HG03139 (cell line): ENCODE results near the gene TMCC3.
A peak's percentile ranks its signal among the peaks of the same experiment; 100 is the strongest.
"Not testable (repeated sequence)": the region's sequence is repeated elsewhere in the genome, so short reads cannot be mapped to it uniquely, and the experiment has no call there.

ENCODE experiments used
- ATAC-seq: cut with Tn5 transposase; IDR thresholded peaks from one replicate; pipeline ENCODE4 v1.9.1; 2021; ENCODE audit not compliant: unreplicated experiment

Gene TMCC3

DNA sequence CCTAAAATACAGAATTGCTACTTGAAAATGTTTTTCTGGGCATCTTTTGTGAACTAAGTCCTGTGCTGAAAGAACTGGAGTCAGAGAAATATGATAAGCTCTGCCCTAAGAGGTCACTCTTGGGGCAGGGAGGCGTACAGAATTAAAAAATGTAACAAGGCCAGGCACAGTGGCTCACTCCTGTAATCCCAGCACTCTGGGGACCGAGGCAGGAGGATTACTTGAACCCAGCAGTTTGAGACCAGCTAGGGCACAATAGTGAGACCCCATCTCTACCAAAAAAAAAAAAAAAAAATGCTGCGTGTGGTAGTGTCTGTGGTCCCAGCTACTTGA lies 46.0 kb downstream of the TMCC3 start:
- no peak for ATAC-seq

- ATAC-seq: no peak
Observed at GRCh38 chr12:94603434-94604365, 46.7 kb downstream of the TMCC3 start.

DNA sequence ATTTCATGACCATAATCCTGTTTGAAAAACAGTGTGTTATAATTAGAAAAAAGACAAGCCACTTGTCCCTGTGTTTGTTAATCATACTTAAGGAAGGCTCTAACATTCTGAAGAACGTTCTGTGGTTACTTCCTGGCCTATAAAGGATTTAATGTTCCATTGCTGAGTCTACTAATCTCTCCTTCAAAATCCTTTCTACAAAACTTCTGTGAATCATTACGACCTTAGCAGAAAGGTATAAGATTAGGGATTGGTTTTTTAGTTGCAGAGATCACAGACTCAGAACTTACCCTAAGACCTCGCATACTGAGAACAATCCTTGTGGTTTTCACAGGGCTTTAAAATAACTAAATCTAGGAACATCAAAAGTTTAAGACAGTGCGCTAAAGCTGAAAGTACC lies 48.3 kb downstream of the TMCC3 start:
- no peak for ATAC-seq

- ATAC-seq: not testable (repeated sequence)
Observed at GRCh38 chr12:94601307-94601706, 49.0 kb downstream of the TMCC3 start.

GRCh38 chr12:94599189-94599588 lies 51.2 kb downstream of the TMCC3 start:
- no peak for ATAC-seq

- ATAC-seq: no peak
Observed at GRCh38 chr12:94597268-94597667, 53.1 kb downstream of the TMCC3 start.

DNA sequence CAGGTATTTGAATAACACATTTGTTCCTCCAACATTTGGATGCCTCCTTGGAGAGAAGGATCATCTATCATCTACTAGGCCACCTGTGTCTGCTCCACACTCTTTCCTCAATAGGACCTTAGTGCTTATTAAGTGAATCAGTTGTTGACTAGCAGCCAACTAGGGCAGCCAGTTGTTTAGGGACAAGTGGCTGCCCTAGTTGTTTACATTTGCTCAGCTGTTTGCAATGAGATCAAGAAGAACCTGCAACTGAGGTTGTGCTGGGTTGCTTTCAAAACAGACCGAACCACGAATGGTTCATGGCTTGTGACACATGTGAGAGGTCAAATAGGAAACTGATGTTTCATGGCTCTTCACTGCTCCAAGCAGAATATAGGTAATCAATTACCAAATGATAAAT lies 53.8 kb downstream of the TMCC3 start:
- no peak for ATAC-seq

DNA sequence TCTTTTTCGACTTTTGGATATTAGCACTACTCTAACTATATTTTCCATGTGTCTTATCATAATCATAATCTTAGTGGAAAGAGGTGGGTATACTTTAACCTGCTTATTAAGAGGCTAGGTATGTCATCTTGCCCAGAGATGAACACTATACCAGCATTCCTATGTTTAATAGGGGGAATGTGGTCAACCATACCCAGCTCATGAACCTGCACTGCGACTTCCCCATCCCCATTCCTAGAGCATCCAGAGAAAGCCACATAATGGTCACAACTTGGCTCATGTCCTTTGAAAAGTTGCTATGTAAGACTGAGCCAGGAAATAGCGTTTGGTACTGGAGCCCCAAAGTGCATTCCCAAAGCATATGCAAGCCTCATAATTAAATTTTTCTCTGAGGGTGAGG lies 55.2 kb downstream of the TMCC3 start:
- no peak for ATAC-seq

DNA sequence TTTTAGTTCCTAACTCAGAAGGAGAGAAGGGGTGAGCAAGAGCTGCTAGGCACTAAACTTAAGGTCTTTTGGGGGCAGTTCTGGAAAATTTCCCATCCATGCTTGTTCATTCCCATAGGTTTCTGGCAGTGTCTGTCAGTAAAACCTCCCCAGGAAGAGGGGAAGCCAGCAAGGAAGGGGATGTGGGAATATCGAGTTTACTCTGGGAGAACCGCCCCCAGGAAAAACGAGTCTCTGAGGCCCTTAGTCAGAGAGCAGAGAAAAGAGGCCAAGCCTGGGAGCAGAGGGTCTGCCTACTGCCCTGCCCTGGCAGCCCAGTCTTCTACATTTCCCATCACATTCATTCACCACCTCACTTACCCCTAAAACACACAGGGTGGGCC lies 55.9 kb downstream of the TMCC3 start:
- no peak for ATAC-seq

GRCh38 chr12:94593822-94594442 lies 56.4 kb downstream of the TMCC3 start:
- peak; percentile 69 for ATAC-seq

DNA sequence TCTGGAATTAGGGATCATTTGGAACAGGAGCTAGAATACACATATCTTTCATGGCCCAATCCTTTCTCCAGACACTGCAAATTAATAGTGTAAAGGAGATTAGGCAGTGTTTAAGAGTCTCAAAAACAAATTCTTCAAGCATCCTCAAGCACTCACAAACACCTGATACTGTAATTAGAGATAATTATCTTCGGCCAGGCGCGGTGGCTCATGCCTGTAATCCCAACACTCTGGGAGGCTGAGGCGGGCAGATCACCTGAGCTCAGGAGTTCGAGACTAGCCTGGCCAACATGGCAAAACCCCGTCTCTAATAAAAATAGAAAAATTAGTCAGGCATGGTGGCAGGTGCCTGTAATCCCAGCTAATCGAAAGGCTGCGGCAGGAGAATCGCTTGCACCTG lies 57.6 kb downstream of the TMCC3 start:
- ATAC-seq: not testable (repeated sequence)

DNA sequence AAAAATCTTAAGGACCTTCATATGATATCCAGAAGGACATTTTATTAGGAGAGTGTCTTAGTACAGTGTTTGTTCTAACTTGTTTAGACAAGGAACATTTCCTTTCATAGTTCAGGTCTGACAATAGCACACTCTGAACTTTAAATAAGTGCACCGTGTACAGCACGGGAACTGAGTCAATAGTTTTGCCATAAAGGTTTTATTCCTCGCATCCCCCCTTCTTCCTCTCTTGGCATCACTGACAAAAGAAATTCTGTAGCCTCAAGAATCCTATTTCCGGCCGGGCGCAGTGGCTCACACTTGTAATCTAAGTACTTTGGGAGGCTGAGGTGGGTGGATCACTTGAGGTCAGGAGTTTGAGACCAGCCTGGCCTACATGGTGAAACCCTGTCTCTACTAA lies 58.3 kb downstream of the TMCC3 start:
- no peak for ATAC-seq

DNA sequence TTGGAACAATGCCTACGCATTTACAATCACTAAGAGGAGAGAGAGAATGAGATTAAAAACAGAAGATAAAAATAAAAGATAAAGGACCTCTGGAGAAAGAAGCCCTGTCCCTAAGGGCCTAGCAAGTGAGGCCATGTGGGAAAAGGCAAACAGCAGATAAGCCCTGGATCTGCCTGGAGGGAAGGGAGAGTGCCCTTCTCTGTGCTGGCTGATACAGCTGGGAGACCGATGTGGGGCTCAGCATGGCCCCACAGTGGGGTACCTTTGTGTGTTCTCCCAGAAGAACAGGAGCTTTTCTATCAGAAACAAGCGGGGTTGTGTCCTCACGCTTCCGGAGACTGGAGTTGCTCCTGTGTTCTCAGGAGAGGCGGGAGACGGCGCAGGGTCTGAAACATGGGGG lies 59.9 kb downstream of the TMCC3 start:
- ATAC-seq: no peak

GRCh38 chr12:94589591-94590001 lies 60.8 kb downstream of the TMCC3 start:
- no peak for ATAC-seq

- no peak for ATAC-seq
Observed at GRCh38 chr12:94588346-94588745, 62.0 kb downstream of the TMCC3 start.

DNA sequence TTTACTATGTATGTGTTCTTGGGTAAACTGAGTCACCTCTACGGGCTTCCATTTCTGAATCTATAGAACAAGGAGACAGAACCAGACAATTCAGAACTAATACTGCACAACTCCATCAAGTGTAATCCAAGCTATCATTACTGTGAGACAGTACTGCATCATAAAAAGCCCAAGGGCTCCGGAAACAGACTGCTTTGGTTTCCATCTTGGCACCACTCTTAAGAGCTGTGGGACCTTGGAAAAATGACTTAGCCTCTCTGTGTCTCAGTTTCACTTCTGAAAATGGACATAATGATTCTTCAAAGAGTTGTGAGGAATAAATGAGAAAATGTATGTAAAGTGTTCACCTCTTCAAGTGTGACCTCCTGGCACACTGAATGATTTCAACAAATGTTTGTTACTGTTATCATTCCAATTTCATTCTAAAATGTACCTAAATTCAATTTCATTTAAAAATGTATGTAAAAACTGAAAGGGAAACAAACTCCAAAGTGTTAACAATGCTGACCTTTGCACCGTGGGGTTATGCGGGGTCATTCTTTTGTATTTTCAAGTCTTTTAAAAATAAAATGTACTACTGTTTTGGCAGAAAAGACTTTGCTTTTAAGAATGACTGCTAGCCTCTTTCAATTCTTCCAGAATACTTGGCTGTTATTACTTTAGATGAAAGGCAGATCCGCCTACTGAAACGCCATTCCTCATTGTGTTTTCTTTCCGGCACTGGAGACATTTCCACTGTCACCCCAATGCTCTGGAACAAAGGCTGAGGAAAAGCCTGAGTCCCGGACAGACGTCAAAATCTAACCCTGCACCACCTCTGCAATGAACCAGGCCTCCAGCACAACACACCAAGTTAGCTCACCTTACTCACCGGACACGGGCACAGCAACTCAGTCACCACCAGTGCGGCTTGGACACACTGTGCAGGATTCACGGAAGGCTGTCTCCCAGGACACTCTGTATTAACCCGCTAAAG lies 62.8 kb downstream of the TMCC3 start:
- ATAC-seq: no peak

DNA sequence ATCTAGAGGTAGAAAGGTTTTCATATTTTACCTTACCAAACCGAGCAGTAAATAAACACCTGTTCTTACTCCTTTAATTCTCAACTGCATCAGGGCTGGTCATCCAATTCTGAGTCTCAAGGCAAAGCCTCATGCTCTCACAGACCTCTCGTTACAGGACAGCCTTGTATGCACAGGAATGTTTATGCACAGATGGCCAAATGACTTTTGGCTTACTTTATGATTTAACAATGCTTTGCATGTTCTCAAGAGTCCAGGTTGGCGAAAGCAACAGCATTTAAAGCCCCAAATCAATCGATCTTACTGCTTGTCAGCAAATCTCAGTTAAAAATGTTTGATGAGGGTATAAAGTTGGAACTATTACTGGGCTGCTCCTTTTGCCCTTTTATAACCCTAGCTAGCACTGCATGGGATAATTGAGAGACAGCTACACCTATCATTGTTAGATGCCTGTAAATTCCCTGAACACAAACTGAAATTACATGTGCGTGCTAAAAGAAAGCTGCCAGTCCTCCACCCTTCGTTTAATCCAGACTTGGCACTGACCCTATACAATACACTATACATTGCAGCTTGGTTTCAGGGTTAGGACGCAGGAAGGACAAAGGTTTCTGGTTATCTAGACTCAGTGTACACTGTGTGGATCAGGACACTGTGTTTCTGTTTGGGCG lies 63.6 kb downstream of the TMCC3 start:
- no peak for ATAC-seq

- no peak for ATAC-seq
Observed at GRCh38 chr12:94585626-94586025, 64.7 kb downstream of the TMCC3 start.

DNA sequence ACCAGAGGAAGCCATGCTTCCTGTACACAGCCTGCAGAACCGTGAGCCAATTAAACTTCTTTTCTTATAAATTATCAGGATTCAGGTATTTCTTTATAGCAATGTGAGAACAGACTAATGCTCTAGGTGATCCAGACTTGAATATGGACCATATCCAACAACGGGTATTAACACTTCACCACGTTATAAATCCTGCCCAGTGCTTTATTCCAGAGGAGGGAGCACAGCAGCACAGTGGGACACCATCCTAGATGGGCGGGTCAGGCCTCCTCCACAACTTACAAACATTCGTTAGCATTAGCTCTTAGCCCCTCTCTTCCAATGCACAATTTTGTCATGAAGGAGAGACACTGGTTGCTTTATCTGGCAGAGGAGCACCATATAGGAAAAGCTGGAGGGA lies 66.0 kb downstream of the TMCC3 start:
- ATAC-seq: no peak

DNA sequence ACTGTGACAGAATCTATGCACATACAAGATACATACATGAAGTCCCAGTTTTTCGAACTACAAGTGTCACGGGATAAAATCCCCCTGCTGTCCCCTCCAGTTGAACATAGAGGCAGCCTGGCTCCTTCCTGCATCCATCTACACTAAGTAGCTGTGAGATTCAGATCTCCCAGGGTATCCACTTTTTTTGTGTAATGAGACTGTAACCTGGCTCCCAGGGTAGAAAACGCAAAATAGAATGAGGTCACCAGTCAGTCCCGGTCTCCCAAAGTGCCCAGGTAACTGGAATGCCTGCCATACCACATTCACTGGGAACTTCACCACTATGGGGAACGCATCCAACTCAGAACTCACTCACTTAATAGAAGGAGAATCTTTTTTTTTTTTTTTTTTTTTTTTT lies 67.8 kb downstream of the TMCC3 start:
- ATAC-seq: no peak
